Measurements from ENCODE around the gene PRR16.
"Not testable (repeated sequence)": the region's sequence is repeated elsewhere in the genome, so short reads cannot be mapped to it uniquely, and the experiment has no call there.

PRR16 gene

DNA sequence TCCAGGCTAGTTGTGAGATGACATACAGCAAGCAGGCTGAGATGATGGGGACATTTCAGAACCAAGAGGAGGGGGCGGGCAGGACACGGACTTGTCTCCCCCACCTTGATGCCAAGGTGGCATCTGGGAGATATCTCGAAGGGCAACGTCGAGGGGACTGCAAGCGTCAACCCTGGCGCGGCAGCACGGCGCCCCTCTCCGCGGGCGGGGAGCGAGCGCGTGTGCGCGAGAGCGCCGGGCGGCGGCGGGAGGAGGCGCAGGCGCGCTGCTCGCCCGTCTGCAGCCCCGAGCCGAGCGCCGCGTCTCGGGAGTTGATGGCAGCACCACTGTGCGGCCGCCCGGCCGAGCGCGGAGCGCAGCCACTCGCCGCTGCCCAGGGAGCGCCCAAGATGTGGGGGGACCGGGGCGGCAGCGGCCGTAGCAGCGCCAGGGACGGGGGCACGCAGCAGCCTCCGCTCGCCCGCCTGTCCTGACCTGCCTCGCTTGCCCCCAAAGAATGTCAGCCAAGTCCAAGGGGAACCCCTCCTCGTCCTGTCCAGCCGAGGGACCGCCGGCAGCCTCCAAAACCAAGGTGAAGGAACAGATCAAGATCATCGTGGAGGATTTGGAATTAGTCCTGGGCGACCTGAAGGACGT lies at the start of gene PRR16:
Gene PRR16 (plus strand): TSS at position 310 of the 636 bp plus-strand sequence.
- DNase-seq, result peak in 12 of 14 donors; percentile 8 to 85 (median 38)

DNA sequence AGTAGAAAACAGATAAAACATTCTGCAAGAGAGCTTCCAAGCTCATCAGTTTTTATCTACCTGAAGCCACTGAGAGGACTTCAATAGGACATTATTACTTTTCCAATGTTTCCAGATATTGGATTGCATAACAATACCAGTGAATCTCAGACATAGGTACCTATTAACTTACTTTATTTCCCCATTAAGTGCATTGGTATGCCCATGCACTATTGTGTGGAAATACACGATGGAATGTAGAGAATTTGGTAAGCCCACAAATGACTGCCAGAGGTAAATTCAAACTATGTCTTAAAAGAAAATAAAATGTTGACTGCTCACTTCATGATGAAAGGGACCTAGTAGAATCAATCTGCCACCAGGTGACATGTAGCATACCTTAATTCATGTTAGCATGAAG lies 48.1 kb upstream of the PRR16 start:
- no peak for DNase-seq

DNA sequence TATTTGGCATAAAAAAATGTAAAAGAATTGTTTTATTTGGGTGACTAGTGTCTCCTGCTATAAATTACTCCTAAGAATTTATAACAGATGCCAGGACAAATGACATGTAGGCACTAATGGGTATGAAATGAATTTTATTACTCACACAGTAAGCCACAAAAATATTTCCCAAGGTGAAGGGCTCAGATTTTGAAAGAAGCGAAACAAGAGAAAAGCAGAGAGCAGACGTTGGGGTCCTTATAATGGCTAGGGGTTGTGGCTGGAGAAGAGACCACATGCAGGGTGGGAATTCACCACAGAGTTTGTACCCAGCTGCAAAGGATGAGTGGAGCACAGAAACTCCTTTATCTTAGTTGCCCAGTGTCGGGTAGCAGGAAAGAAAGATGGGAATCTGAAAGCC lies 45.0 kb upstream of the PRR16 start:
- DNase-seq, result no peak

DNA sequence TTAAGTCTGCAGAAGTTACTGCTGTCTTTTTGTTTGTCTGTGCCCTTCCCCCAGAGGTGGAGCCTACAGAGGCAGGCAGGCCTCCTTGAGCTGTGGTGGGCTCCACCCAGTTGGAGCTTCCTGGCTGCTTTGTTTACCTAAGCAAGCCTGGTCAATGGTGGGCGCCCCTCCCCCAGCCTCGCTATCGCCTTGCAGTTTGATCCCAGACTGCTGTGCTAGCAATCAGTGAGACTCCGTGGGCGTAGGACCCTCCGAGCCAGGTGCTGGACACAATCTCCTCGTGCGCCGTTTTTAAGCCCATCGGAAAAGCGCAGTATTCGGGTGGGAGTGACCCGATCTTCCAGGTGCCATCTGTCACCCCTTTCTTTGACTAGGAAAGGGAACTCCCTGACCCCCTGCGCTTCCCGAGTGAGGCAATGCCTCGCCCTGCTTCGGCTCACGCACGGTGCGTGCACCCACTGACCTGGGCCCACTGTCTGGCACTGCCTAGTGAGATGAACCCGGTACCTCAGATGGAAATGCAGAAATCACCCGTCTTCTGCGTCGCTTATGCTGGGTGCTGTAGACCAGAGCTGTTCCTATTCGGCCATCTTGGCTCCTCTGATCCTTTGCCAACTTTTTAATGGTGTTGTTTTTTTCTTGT lies 37.3 kb upstream of the PRR16 start:
- not testable (repeated sequence) for DNase-seq

DNA sequence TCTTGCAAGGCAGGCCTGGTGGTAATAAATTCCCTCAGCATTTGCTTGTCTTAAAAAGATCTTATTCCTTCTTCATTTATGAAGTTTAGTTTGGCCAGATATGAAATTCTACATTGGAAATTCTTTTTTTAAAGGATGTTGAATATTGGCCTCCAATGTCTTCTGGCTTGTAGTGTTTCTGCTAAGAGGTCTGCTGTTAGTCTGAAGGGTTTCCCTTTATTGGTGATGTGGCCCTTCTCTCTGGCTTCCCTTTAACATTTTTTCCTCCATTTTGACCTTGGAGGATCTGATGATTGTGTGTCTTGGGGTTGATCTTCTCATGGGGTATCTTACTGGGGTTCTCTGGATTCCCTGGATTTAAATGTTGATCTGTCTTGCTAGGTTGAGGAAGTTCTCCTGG lies 33.5 kb upstream of the PRR16 start:
- DNase-seq, result no peak

DNA sequence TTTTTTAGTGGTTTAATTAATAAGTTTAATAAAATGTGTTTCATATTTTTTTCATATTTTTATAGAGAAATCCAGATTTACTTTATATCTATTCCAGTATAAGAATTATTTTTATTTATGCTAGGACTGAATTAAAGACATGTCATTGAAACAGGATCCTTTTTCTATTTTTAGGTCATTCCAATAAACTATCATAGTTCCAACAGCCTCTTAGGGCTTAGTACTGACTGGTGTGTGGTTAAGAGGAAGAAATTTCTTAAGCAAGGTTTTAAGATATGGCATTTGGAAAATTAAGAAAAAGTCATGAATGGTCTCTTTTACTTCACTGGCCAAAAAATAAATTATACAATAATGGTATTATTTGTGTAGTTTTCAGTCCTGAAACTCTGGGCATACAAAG lies 31.2 kb upstream of the PRR16 start:
- DNase-seq, result no peak

DNA sequence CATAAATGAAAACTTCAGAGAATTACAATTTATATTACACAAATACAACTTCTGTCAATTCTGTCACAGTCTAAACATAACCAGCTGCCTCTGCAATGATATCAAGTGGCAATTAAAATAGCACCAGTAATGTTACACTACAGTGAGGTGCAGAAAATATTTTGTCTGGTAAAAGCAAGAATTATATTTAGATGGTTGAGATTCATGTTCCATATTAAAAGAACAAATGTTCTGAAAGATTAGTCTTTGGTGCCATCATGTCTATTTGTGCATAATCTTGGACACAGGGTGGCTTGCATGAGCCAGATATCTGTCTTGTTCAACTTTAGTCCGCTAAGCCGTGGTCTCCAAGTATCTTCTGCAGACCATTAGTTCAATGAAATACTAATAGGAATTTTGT lies 29.0 kb upstream of the PRR16 start:
- no peak for DNase-seq

DNA sequence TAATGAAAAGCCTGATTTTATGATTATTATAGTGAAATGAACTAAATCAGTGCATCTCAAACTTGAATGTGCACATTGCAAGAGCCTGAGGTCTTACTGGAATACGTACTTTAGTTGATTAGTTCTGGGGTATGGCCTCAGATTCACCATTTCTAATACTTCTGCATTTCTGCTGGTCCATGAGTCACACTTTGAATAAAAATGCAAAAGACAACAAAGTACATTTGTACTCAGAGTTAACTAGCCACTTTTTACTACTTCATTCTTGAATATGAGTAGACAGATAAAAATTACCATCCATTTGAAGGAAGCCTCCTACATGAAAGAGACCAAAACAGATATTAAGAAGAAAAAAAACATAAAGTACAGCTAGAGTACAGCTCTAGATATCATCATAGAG lies 27.1 kb upstream of the PRR16 start:
- no peak for DNase-seq

DNA sequence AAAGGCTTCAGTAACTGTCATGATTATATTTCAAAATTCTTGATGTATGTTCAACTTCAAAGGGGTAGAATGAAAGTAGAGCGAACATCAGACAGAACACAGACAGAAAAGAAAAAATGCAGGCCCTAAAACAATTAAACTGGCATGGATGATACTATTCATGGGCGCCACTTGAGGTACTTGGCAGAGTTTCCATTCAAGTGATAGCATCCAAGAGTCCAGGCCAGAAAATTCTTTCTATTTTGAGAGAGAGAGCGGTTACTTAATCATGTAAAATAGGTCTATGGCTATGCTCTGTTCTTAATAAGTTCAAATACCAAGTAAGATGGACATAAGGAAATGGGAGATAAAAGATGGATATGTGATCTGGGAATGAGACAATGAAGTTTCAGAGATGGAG lies 21.4 kb upstream of the PRR16 start:
- no peak for DNase-seq

DNA sequence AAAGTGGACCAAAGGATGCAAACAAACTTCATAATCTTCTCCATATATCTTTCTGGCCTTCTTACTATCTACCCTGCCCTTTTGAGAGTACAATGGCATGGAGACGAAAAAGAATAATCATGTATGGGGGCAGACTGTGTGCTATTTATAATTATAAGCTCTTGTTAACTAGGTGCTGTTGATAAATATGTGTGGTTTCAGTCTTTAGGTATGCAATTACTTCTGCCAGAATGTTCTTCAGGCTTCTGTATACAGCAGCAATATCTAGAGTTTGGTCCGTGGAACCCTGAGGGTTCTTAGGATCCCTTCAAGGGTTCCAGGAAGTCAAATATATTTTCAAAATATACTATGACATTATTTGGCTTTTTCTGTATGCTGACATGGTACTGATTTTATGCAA lies 20.5 kb upstream of the PRR16 start:
- DNase-seq, result no peak

DNA sequence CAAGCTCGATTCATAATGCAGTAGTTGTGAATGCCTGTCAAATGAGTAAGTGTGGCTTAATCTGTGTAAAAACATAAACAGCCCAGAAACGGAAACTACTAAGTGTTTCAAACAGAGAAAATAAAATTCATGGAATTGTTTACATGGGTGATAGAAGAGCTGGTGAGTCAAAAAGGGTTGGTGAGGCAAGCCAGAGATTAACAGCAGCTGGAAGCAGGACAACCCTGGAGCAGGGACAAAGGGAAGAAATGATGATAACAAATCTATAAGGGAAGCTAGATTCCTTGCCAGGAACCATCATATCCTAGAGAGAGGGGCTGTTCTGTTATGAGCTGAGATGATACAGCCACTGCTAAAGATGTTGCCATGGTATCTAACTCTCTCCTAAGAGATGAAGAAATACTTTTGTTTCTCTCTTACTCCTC lies 18.0 kb upstream of the PRR16 start:
- DNase-seq, result no peak

DNA sequence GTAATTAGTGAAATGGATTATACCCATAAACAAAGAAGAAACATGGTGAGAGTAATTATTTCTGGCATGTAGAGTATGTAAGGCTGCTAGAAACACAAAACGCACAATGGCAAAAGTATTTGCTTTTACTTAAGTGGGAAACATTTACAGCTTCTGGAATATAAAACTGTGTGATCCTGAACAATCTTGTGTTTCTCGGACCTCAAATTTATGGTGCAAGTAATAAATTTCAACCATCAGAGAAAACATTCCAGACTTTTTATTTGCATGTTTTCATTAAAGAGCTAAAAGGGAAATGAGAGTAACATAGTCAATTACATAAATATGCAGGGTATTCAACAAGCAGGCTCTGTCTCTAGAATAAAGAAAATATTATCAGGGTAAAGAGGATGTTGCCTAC lies 17.2 kb upstream of the PRR16 start:
- DNase-seq, result no peak

DNA sequence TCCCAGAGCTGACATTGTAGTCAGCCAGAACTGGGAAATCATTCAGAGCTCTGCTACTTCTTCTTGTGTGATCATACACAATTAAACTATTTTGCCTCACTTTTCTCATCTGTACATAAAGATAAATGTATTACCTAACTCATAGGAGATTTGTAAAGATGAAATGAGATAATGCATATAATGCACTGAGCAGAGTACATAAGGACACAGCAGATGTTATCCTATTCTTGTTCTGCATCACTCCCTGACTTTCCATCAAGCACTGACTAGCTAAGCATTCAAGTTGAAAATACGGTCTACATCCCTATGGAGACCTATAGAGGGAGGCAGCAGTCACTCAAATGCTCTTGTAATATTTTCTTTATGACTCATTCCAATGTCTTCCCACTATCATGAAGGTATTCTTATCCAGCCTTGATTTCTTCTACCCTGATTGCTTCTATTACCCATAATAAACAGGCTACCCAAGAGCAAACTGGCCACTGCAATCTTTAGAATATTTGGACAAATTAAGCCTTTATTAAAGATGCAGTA lies 16.3 kb upstream of the PRR16 start:
- DNase-seq, result no peak

DNA sequence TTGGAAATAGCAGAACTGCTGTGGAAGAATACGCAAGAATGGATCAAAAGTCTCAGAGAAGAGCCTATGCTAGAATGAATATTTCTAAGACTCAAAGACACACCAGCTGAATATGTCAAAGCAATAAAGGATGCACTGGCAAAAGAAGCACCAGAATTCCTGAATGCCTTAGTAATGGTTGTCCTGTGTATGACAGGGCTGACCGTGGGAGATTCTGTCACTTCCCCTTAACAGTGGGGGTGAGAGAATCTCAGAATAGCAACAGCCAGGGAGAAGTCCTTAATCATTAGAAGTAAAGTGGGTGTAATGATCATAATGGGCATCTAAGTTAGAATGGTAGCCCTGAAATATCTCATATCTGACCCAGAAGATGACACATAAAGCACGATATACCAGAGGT lies 14.6 kb upstream of the PRR16 start:
- DNase-seq, result no peak

DNA sequence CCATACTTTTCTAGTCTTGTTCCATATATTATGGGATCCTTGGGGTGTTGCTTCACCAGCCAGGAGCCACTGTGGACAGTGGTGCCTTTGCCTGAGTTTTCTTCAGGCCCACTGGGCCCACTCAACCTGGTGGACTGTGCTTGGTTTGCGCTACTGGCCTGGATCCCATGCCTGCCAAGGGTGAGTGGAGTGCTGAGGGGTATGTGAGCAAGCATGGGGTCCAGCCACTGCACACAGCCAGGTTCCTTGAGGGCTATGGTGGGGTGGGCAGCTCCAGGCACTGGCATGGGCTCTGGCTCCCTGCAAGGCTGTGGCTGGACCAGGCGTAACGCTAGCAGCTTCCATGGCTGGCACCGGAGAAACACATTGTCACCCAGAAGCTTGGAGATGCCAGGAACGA lies 13.2 kb upstream of the PRR16 start:
- DNase-seq, result no peak

DNA sequence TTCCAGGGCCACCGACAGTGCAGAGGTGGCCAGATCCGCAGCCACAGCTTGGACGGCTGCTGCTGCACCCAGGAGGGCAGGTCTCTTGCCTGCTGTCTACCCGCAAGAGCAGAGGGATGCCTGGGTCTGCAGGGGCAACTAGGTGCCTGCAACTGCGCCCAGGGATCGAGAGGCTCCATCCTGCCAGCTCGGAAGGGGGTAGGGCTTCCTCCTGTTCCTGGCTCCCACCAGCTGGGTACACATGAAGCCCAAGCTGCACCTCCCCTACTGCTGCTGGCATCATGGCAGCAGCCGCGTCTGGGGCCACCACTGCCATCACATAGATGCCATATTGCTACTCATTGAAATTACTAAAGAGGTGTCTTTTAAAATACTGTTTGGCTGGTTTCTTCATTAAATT lies 12.7 kb upstream of the PRR16 start:
- DNase-seq, result no peak

DNA sequence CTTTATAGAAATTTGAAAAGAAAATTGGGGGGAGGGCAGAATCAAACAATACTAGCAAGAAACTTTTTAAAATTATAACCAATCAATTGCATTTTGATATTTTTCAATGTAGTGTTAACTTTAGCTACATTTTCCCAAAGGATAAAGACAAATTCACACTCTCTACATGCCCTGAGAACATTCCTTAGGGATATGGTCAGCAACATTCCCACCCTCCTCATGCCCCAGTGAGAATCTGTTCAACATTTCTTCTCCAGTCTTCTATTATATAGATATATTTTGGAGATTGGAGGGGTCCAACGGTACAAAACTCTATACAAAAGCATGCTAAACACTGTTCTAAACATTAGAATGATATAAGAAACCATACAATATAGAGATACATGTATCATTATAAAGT lies 11.6 kb upstream of the PRR16 start:
- DNase-seq, result no peak

DNA sequence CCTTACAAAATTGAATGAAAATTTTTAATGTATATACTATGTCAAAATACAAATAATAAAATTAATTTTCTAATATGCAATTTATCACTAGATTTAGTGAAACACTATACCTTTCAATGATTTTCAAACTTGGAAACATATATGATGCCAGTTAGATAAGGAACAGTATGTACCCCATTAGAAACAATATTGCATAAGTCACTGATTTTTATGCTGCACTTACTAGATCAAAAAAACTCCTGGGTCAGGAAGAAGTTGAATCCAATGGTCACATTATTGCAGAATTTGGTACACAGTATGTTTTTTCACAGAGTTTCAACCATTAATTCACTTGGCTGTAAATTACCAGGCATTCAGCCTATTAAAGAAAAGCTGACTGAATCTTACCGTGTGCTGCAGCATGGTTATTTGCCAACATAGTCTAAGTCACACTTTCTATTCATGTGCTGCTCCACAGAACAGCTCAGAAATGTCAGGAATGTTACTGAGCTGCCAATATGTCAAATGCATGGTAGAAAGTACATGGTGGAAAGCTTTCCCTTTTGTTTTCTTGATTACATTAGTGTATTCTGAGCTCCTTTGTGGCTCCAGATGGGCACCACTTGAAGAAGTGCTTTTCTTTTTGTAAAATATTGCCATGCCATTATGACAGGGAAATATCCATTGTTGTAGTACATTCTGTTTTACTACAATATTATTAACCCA lies 9.9 kb upstream of the PRR16 start:
- DNase-seq, result no peak

DNA sequence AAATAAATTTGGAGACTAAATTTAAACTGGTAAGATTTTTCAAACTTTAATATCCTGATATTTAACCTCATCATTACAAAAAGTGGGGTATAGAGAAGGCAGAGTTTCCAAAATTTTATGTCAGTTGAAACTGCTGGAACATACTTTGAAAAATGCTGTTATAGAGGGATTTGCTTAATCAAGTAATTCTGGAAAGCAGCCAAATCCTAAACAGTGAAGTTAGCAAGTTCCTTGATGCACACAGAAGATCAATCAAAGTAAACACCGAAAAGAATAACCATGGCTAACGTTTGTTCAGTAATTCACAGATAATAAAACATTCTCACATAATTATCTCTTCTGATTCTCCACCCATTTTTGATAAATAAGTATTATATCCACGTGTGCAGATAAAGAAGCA lies 8.1 kb upstream of the PRR16 start:
- no peak for DNase-seq

DNA sequence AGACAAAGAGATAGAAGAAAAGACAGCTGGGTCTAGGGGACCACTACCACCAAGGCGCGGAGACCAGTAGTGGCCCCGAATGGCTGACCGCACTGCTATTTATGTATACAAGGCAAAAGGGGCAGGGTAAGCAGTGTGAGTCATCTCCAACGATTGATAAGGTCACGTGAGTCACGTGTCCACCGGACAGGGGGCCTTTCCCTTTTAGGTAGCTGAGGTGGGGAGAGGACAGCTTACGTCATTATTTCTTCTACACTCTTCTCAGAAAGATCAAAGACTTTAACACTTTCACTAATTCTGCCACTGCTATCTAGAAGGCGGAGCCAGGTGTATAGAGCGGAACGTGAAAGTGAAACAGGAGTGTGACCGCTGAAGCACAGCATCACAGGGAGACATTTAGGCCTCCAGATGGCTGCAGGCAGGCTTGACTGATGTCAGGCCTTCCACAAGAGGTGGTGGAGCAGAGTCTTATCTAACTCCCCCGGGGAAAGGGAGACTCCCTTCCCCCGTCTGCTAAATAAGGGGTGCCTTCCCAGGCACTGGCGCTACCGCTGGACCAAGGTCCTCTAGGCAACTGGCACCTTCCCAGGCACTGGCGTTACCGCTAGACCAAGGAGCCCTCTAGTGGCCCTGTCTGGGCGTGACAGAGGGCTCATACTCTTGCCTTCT lies 6.1 kb upstream of the PRR16 start:
- peak in 8 of 14 donors; percentile 1 to 43 (median 8) for DNase-seq

DNA sequence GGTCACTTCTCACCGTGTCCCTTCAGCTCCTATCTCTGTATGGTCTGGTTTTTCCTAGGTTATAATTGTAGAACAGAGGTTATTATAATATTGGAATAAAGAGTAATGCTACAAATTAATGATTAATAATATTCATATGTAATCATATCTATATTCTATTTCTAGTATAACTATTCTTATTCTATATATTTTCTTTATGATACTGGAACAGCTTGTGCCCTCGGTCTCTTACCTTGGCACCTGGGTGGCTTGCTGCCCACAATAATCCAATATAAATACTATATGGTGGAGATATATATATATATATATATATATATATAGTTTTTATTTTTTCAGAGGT lies 5.6 kb upstream of the PRR16 start:
- not testable (repeated sequence) for DNase-seq

DNA sequence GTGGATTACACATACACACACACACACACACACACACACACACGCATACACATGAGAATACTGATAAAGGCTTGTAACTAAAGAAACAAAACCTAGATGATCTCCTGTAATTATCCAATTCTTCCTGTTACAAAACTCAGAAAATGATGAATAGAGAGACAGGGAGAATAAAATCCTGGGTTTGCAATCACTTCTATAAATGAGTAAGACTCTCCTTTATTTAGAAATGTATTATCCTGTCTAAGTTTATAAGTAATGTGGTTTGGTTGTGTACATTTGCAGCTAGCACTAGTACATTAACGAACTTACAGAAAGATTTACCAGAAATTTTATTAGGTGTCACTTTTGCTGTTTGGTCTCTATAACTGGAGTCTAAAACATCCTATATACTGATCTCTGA lies 2.8 kb upstream of the PRR16 start:
- no peak for DNase-seq

DNA sequence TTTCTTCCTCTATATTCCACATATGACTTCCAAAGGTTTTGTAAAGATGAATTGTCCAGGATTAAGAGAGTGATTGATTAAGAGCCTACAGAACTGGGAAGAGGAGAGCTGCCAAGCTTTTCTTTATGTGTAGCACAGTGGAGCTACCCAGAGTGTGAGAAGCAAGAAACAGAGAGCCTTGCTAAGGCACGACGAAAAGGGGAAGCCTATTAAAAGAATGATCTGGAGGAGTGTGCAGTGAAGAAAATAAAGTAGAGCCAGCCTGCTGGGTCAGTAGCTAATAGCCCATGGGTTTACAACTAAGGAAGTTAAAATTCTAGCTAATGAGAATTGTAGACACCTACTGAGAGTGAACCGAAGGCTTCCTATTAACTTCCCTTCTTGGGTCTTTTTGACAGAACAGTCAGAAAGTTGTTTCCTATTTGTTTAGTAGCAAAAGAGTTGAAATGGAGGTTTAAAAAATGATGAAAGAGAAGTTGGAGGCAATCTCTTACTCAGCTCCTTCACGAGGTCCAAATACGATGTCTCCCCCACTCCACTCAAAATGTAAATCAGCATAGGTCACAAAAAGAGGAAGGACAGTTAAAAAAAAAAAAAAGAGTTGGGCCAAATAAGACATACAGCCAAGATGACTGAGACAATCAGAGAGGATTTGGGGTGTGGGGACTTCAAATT lies 957 bp upstream of the PRR16 start:
- no peak for DNase-seq

Data from C1 segment of cervical spinal cord (tissue), 14 donors.